Upper lobe of left lung (tissue), 6 donors: ENCODE results near the gene GMFB. TPM values are rescaled to one million over a fixed set of nuclear protein-coding genes. Genes with fewer than 3 reads are reported as not detected.

Experiments used
- ATAC-seq, 2 donors: fragments of 200-7000 bp; cut with Tn5 transposase; one replicate each; pipeline ENCODE4 v1.9.1; 2022; ENCODE audit warnings: mild to moderate bottlenecking in 2 of 2, moderate library complexity in 2 of 2; ENCODE audit not compliant: low FRiP score in 2 of 2
- DNase-seq, 2 donors: peaks; one replicate each; pipeline ENCODE4 v3.0.0-alpha.2; 2019 to 2020
- H3K27ac ChIP-seq, 4 donors: fragments of 200-600 bp; sonication (generic); one replicate each; pipeline ENCODE4 v1.5.1; 2016 to 2019
- H3K27me3 ChIP-seq, 4 donors: fragments of 200-600 bp; sonication (generic); one replicate each; pipeline ENCODE4 v1.5.1; 2017 to 2019
- H3K36me3 ChIP-seq, 4 donors: fragments of 200-600 bp; sonication (generic); one replicate each; pipeline ENCODE4 v1.5.1; 2016 to 2019
- H3K4me1 ChIP-seq, 4 donors: fragments of 200-600 bp; sonication (generic); one replicate each; pipeline ENCODE4 v1.5.1; 2018 to 2019
- H3K4me3 ChIP-seq, 4 donors: fragments of 200-600 bp; sonication (generic); one replicate each; pipeline ENCODE4 v1.5.1; 2017 to 2019; ENCODE audit warnings: mild to moderate bottlenecking in 2 of 4, moderate library complexity in 1 of 4
- H3K9me3 ChIP-seq, 4 donors: fragments of 200-600 bp; sonication (generic); one replicate each; pipeline ENCODE4 v1.5.1; 2018 to 2019
- EP300 ChIP-seq, 4 donors: sonication (generic); formaldehyde crosslinking; IDR thresholded peaks; one replicate each; pipeline ENCODE4 v1.5.1; 2017; ENCODE audit warnings: antibody characterized with exemption in 4 of 4, control low read depth in 2 of 4
- POLR2A ChIP-seq, 4 donors: fragments of 450-650 bp; IDR thresholded peaks; one replicate each; pipeline ENCODE4 v1.5.1; 2016 to 2017; ENCODE audit warnings: antibody characterized with exemption in 4 of 4, mild to moderate bottlenecking in 2 of 4
- POLR2AphosphoS5 ChIP-seq, 2 donors: sonication (generic); formaldehyde crosslinking; IDR thresholded peaks; one replicate each; pipeline ENCODE4 v1.5.1; 2017; ENCODE audit warnings: antibody characterized with exemption in 2 of 2
- WGBS, 2 donors: methylation state at CpG; one replicate each; pipeline ENCODE4 v1.1.5; 2017 to 2018; 5-methylcytosine and 5-hydroxymethylcytosine counted together
- total RNA-seq, 6 donors: library from RNA; depleted of rRNA in 4 of 6; stranded (reverse); fragments of >200 nt in 4 of 6; gene quantifications; one replicate each; pipeline versions ENCODE4 v1.1.0 to v1.2.1, GENCODE V29; 2016 to 2021
- TF ChIP-seq, protein P1 (sequence below), 6 experiments: fragments of 450-650 bp in 4 of 6; fragments of 200-600 bp in 2 of 6; sonication (generic) in 2 of 6; IDR thresholded peaks; one replicate each; pipeline ENCODE4 v1.5.1; 2016 to 2019; ENCODE audit warnings: antibody characterized with exemption in 6 of 6
- donor health status: DM: no; HTN: no; CAD: no; lungs with moderate emphysema.
- donor health status: DM: no; HTN: yes; CAD: no; lungs with severe emphysema.

Gene GMFB
- total RNA-seq, 6 donors from 2014 or later: 18.0 to 72.4 (median 43.9) TPM

DNA sequence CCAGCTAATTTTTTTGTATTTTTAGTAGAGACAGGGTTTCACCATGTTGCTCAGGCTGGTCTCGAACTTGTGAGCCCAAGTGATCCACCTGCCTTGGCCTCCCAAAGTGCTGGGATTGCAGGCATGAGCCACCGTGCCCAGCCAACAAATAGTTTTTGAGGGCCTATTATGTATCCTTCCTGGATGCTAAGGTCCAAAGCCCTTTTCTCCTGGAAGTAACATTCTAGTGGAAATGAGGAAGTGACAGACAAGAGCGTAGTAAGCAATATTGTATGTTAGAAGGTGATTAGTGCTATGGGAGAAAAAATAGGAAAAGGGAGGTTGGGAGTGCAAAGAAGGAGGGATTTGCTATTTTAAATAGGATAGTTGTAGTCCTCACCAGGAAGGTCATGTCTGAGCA is 12.0 kb upstream of the GMFB start:
- DNase-seq (no peak), ATAC-seq (no peak)
- H3K4me1 ChIP-seq: no peaks in the 10 kb centered on the region
- TF ChIP-seq POLR2A (IDR thresholded peaks at IDR 0.05): no peak
- TF ChIP-seq, protein P1, sequence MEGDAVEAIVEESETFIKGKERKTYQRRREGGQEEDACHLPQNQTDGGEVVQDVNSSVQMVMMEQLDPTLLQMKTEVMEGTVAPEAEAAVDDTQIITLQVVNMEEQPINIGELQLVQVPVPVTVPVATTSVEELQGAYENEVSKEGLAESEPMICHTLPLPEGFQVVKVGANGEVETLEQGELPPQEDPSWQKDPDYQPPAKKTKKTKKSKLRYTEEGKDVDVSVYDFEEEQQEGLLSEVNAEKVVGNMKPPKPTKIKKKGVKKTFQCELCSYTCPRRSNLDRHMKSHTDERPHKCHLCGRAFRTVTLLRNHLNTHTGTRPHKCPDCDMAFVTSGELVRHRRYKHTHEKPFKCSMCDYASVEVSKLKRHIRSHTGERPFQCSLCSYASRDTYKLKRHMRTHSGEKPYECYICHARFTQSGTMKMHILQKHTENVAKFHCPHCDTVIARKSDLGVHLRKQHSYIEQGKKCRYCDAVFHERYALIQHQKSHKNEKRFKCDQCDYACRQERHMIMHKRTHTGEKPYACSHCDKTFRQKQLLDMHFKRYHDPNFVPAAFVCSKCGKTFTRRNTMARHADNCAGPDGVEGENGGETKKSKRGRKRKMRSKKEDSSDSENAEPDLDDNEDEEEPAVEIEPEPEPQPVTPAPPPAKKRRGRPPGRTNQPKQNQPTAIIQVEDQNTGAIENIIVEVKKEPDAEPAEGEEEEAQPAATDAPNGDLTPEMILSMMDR (IDR thresholded peaks at IDR 0.05): no peak
- no peak for TF ChIP-seq EP300 (IDR thresholded peaks at IDR 0.05)
- TF ChIP-seq POLR2AphosphoS5 (IDR thresholded peaks at IDR 0.05): no peak
- no peaks in the 10 kb centered on the region for H3K9me3 ChIP-seq
- H3K36me3 ChIP-seq: no peaks in the 10 kb centered on the region
- no peak overlapping the region for H3K4me3 ChIP-seq
- H3K27ac ChIP-seq: no peak overlapping the region
- no peaks in the 10 kb centered on the region for H3K27me3 ChIP-seq
- 80 to 82% methylated on average over 3 of the region's 3 CpGs for WGBS, 2 donors

DNA sequence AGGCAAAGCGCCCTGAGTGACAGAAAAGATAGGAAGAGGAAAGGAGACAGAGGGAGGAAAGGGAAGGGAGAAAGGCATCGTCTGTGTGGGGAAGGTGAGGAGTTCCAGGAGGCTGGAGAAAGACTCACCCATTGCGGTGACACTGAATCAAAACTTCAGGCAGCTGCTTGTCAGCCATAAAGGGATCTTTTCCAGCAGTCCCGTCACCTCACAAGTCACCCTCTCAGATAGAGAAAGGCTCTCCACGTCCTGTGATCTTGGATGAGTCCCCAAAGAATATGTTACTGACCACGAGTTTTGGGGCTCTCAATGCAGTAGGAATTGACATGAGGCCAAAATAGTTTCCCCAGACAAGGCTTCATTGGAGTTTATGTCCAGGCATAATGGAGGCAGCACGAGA is 9.8 kb upstream of the GMFB start:
- TF ChIP-seq, protein P1 (IDR thresholded peaks at IDR 0.05): no peak
- TF ChIP-seq EP300 (IDR thresholded peaks at IDR 0.05) (no peak), POLR2A (IDR thresholded peaks at IDR 0.05) (no peak), POLR2AphosphoS5 (IDR thresholded peaks at IDR 0.05) (no peak)
- Histone ChIP-seq H3K27me3 (no peaks in the 10 kb centered on the region), H3K4me1 (no peaks in the 10 kb centered on the region), H3K4me3 (no peak overlapping the region), H3K36me3 (no peaks in the 10 kb centered on the region), H3K9me3 (no peaks in the 10 kb centered on the region), H3K27ac (no peak overlapping the region)
- 65 to 75% methylated on average over 7 of the region's 7 CpGs for WGBS, 2 donors
- DNase-seq: no peak
- no peak for ATAC-seq

DNA sequence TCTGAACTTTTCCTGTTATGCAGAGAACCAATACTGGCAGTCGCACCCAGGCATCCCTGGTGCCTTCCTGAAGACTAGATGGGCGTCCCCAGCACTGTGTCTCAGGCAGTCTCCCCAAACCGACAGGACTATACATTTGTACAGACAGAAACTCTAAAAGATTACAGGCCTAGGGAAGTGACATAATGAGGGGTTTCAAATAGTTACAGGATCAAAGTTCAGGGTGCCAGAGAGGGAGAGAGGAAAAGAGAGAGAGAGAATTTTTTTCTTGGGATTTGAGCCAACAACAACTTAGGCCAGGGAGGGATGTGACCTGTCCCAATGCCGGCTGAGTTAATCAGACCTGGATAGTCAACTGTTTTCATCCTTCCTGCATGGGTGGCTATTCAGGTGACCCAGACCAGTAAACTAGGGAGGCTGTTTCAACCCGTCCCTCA is 9.3 kb upstream of the GMFB start:
- ATAC-seq (no peak), DNase-seq (no peak)
- TF ChIP-seq, protein P1 (IDR thresholded peaks at IDR 0.05): no peak
- no peak for TF ChIP-seq EP300 (IDR thresholded peaks at IDR 0.05)
- TF ChIP-seq POLR2A (IDR thresholded peaks at IDR 0.05): no peak
- TF ChIP-seq POLR2AphosphoS5 (IDR thresholded peaks at IDR 0.05): no peak
- Histone ChIP-seq H3K9me3 (no peaks in the 10 kb centered on the region), H3K36me3 (no peaks in the 10 kb centered on the region), H3K27ac (no peak overlapping the region), H3K4me3 (no peak overlapping the region), H3K27me3 (no peaks in the 10 kb centered on the region), H3K4me1 (no peaks in the 10 kb centered on the region)
- WGBS, 2 donors: 82 to 84% methylated on average over 5 of the region's 5 CpGs

DNA sequence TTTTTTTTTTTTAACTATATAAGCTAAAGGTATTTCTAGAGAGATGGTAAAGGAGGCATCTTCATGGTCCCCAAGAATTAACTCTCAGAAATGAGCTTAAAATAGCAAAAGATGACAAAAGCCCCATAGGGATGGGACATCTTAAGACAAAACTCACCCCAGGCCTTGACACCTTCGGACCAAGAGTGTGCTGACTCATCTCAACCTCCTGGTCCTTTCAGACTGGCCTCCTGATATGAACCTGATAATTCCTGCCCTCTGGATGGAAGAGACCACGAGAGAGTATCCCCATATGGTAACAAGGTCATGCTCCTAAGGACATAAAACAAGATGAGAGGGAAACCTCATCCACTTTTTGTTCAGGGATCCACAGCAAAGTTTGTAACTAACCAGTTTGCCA is 8.4 kb upstream of the GMFB start:
- no peak for ATAC-seq
- Histone ChIP-seq H3K27me3 (no peaks in the 10 kb centered on the region), H3K27ac (no peak overlapping the region), H3K36me3 (no peaks in the 10 kb centered on the region), H3K9me3 (no peaks in the 10 kb centered on the region), H3K4me3 (no peak overlapping the region), H3K4me1 (no peaks in the 10 kb centered on the region)
- no peak for DNase-seq
- 78 to 79% methylated on average over 2 of the region's 2 CpGs for WGBS, 2 donors
- TF ChIP-seq POLR2AphosphoS5 (IDR thresholded peaks at IDR 0.05) (no peak), POLR2A (IDR thresholded peaks at IDR 0.05) (no peak), EP300 (IDR thresholded peaks at IDR 0.05) (no peak)
- TF ChIP-seq, protein P1 (IDR thresholded peaks at IDR 0.05): no peak

DNA sequence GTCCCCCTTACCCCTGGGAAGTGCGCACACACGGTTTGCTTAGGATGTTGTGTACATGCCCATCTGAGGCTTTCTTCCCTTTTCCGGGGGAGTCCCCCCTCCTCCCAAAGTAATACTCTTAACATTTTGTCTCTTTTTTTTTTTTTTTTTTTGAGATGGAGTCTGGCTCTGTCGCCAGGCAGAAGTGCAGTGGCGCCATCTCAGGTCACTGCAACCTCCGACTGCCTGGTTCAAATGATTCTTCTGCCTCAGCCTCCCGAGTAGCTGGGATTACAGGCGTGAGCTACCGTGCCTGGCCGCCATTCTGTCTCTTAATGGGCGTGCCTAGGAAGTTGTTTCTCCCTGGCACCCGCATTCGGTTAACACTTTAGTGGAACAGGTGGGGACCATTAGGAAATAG is 4.5 kb upstream of the GMFB start:
- H3K27ac ChIP-seq: no peak overlapping the region
- peaks cover 5 to 10% (median 7%) of the 10 kb centered on the region in 4 donors for H3K4me1 ChIP-seq
- WGBS, 2 donors: 60 to 68% methylated on average over 11 to 13 of the region's 13 CpGs

More for the DNA sequence above, 4.5 kb upstream of the GMFB start:
- H3K36me3 ChIP-seq: no peaks in the 10 kb centered on the region
- TF ChIP-seq, protein P1 (IDR thresholded peaks at IDR 0.05): no peak
- TF ChIP-seq POLR2A (IDR thresholded peaks at IDR 0.05): no peak
- TF ChIP-seq POLR2AphosphoS5 (IDR thresholded peaks at IDR 0.05): no peak
- TF ChIP-seq EP300 (IDR thresholded peaks at IDR 0.05): no peak
- DNase-seq: no peak
- H3K27me3 ChIP-seq: no peaks in the 10 kb centered on the region
- no peak overlapping the region for H3K4me3 ChIP-seq
- no peak for ATAC-seq
- no peaks in the 10 kb centered on the region for H3K9me3 ChIP-seq
